Prostate gland (tissue), 2 donors: ENCODE results near the gene PAPPA2.

Source experiments
- CTCF ChIP-seq, 4 experiments: fragments of 200-600 bp in 2 of 4; fragments of 450-650 bp in 2 of 4; sonication (generic) in 2 of 4; IDR thresholded peaks; 1 replicate in 3 of 4; 2 replicates in 1 of 4; pipeline ENCODE4 v1.5.1; 2016 to 2019; ENCODE audit warnings: antibody characterized with exemption in 4 of 4, mild to moderate bottlenecking in 2 of 4, moderate library complexity in 2 of 4
- POLR2A ChIP-seq: fragments of 450-650 bp; IDR thresholded peaks from one replicate; pipeline ENCODE4 v1.6.1; 2016; ENCODE audit warnings: antibody characterized with exemption, mild to moderate bottlenecking
- POLR2AphosphoS5 ChIP-seq: sonication (generic); formaldehyde crosslinking; IDR thresholded peaks from one replicate; pipeline ENCODE4 v1.6.1; 2017; ENCODE audit warnings: antibody characterized with exemption

- TF ChIP-seq POLR2A (no peak), CTCF (IDR thresholded peaks at IDR 0.05) (no peak), POLR2AphosphoS5 (no peak)
Observed at GRCh38 chr1:176479971-176480370, 17.0 kb downstream of the PAPPA2 start.
